AML-193 (cell line): ENCODE measurements around the gene TNFRSF25.
A peak's percentile ranks its signal among the peaks of the same experiment; 100 is the strongest.

Experiments used
- DNase-seq, 2 experiments: peaks; one replicate each; lab custom pipeline; 2025; lab: John Stamatoyannopoulos, UW

TNFRSF25 gene

DNA sequence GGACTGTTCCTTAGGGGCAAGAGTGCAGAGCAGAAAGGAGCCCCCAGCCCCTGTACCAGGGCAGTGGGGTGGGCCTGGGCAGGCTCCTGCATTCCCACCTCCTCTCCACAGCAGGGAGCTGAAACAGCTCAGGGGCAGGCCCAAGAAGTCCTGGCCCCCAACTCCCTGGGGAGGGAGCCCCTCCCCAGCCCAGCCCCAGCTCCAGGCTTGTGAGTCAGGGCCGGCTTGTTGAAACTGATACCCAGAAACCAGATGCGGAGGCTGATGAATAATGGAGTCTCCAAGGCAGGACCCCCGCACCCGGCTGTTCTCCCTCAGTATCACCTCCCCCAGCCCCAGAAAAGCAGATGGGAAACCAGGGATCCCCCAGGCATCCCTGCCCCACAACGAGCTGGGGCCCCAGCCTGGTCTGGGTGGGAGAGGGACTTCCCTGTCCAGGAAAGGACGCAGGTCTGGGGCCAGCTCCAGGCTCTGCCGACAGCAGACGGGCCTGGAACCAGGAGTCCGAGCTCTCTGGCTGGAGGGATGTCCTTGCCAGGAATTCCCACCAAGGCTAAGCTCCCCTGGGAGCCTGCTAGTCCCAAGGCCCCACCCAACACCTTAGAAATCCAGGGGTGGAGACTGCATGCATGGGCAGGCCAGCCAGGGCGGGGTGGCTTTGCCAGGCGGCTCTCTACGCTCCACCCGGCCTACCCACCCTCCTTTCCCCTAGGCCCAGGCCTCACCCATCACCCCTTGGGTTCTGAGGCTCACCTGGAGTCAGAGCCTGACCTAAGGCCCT, 22.8 kb upstream of the TNFRSF25 start:
- no peak for DNase-seq

- no peak for DNase-seq
Measured at GRCh38 chr1:6487804-6488484, 22.0 kb upstream of the TNFRSF25 start.

DNA sequence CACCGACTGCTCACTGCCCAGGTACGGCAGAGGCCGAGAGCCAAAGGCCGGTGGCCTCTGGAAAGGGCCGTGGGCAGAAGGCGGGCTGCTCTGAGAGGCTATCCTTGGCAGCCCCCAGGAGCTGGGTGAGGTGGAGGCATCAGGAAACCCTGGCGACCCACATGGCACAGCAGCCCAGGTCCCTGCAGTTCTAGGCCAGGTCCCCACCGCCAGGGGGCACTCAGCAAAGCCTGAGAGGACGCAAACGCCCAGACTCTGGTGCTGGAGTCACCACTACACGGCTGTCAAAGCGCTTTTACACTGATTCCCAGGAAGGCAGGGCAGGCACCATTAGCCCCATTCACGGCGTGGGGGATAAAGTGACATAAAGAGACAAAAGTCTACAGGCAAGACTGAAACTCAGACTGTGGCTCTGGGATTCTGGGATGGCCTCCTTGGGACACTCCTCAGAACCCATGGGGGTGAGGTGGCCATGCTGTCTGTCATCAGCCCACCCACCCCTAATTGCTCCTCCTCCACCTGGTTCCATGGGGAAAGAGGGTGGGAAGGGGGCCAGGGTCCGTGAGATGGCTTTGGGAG, 20.5 kb upstream of the TNFRSF25 start:
- peak; percentile 62 to 78 for DNase-seq

DNA sequence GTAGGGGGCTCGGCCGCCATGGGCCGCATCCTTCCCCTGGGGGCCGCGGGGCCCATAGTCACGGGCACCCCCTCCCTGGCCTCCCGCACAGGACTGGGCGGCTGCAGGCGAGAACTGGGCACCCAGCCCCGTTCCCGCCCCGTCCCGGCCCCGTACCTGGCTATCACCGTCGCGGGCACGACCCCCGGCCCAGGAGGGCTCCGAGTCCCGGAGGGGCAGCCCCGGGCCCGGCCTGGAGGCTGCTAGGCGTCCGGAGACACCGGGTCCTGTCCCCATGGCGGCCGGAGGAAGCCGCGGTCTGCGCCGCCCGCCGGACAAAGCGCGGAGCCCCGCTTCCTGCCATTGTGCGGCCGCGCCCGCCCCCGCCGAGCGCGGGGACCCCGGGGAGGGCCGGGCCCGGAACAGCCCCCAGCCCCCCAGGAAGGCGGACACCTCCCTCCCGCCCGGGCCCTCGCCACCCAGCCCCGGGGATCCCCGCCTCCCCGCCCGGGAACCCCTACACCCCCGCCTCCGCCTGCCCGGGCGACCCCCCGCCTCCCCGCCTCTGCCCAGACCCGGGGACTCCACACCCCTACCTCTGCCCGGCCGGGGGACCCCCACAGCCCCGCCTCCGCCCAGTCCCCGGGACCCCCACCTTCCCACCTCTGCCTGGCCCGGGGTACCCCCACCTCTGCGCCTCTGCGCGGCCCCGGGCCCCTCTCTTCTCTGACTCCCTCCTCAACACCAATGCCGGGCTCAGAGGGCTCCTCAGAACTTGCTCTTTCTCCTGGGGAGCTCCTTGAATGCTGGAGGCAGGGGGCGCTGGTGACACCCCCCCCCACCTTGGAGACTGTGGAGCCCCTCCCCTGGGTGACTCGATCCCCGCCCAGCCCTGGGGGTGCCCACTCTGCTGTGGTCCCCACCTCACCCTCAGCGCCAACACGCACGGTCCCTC, 19.5 kb upstream of the TNFRSF25 start:
- DNase-seq: no peak

GRCh38 chr1:6484826-6485167, 18.8 kb upstream of the TNFRSF25 start:
- DNase-seq: no peak

GRCh38 chr1:6483761-6484117, 17.8 kb upstream of the TNFRSF25 start:
- DNase-seq: no peak

DNA sequence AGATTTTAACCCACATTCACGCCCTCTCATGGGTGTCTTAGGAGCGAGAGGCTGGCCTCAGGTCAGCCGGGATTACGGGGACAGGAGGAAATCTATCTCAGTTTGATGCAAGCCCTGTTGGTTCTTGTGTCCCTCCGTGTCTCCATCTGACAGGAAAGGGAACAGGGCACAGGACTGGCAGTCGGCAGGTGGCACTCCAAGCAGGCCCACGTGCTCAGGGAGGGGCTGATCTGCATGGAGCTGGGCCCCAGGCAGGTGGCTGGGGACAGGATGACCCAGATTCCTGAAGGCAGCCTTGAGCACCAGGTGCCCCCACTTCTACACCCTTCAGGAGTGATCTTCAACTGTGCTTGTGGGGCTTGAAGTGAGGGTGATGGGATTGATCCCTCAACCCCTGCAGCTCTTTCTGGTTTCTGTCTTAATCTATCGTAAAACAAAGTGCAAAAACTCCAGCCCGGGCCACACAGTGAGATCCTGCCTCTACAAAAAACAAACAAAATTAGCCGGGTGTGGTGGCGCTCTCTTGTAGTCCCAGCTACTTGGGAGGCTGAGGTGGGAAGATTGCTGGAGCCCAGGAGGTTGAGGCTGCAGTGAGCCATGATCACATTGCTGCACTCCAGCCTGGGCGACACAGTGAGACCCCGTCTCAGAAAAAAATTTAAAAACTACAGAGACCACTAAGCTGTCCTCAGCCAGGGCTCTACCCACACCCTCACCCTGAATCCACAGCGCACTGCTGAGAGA, 17.2 kb upstream of the TNFRSF25 start:
- no peak for DNase-seq

GRCh38 chr1:6481820-6482219, 15.8 kb upstream of the TNFRSF25 start:
- DNase-seq: no peak

GRCh38 chr1:6477039-6477820, 11.3 kb upstream of the TNFRSF25 start:
- DNase-seq: no peak

GRCh38 chr1:6476483-6476882, 10.5 kb upstream of the TNFRSF25 start:
- no peak for DNase-seq

GRCh38 chr1:6475381-6476133, 9.6 kb upstream of the TNFRSF25 start:
- DNase-seq: peak in 1 of 2 experiments; percentile 23

GRCh38 chr1:6474815-6475282, 8.9 kb upstream of the TNFRSF25 start:
- no peak for DNase-seq

DNA sequence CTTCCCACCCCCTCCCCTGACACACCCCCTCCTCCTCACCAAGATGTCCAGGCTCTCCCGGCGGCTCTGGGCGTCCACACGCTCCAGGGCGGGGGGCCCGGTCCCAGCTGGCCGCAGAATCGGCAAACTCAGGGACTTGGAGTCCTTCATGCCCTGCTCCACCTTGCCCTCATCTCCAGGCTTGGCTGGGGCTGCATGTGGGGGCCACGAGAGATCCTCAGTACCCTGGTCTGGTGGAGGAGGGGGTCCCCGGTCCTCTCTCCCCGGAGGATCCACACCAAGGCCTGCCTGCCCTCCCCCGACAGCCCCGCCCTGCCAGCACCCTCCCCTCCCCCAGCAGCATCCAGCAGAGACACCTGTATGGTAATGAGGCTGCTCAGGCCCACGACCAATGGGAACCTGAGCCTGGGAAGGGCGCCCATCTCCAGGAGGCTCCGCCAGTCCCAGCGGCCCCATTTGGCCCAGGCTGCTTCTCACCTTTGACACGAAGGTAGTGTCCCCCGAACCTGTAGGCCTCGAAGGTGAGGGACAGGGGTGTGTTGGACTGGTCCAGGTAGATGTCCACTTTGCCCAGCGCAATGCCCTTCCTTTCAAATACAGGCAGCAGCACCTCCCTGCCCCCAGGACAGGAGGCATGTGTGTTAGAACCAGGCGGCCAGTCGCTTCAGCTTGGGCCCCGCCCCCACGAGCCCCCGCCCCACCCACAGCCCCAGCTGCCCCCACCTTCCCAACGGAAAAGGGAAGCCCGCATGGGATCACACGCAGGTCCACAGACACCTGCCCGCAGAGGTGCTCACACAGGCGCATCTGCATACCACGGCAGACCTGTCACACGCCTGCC, 8.2 kb upstream of the TNFRSF25 start:
- DNase-seq: no peak

DNA sequence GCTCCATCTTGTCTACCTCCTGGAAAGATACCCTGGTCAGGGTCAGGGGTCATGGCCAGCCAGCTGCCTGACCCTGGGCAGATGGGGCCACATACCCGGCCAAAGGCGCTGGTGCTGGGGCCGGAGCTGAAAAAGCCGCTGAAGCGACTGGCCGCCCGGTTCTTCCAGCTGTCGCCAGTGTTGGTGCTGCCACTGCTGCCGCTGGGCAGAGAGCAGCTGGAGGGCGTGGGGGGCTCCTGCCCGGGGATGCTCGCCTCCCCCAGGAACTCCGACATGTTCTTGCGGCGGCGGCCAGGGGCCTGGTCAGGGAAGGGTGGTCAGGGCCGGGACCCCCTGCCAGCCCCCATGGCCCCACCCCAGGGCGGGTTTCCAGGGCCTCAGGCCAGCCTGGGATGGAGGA, 7.2 kb upstream of the TNFRSF25 start:
- DNase-seq: no peak

DNA sequence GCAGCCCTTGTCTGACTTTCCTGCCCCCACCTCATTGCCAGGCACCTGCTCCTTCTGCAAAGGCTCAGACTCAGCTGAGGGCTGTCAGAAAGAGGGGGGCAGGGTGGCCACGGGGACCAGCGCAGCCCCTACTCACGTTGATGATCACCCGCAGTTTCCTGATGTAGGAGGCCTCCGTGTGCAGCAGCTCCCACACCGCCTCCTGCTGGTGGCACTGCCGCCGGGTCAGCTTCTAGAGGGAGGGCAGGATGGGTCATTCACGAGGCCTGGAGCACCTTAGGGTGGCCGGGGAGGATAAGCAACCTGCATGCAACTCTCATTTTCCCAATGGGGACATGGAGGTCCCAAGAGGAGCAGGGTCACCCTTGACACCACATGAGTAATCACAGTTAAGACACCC, 6.4 kb upstream of the TNFRSF25 start:
- no peak for DNase-seq

DNA sequence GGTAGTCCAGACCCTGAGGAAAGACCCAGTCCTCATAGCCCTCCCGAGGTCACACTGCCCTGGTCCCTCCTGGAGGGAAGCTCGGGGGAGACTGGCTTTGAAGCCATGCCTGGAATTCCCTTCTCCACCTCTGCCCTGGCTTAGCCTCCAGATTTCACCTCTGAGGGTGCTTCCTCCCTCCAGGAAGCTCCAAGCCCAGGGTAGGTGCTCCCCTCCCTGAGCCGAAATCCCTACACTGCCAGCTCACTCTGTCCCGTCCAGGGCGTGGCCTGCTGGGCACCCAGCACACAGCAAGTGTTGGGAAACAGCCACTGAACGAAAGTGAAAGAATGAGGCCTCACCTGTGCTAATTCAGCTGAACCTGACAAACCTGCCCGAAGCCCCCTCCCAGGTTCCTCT, 6.0 kb upstream of the TNFRSF25 start:
- no peak for DNase-seq

- no peak for DNase-seq
Measured at GRCh38 chr1:6471086-6471969, 5.4 kb upstream of the TNFRSF25 start.
